HCT116 (cell line): ENCODE data around the gene ABCG1. TPM values are rescaled to one million over a fixed set of nuclear protein-coding genes. Genes with fewer than 3 reads are reported as not detected.

Source experiments
- ATAC-seq: fragments of 200-7000 bp; cut with Tn5 transposase; 2 replicates; pipeline ENCODE4 v1.9.1; 2020; ENCODE audit warnings: mild to moderate bottlenecking, moderate library complexity
- BruUV-seq: library from RNA; stranded (reverse); fragments of 400-500 nt; replicated peaks from 2 replicates; lab custom pipeline; 2021; lab: Mats Ljungman, UMichigan
- CTCF ChIA-PET: fragments of 300-600 bp; sonication (Branson Sonifier 250); formaldehyde crosslinking; loops from one replicate; lab custom pipeline; 2021; ENCODE audit warnings: antibody characterized with exemption; lab: Charles Lee
- POLR2A ChIA-PET: fragments of 300-600, 350-600 bp; sonication (Branson Sonifier 250); formaldehyde crosslinking; loops from one replicate; lab custom pipeline; 2021; ENCODE audit warnings: antibody characterized with exemption; lab: Charles Lee
- RAD21 ChIA-PET, 2 experiments: fragments of 300-600 bp; sonication (Branson Sonifier 250); formaldehyde crosslinking; loops; one replicate each; lab custom pipeline; 2023; ENCODE audit warnings: low total read pairs in 2 of 2; ENCODE audit not compliant: uncharacterized antibody in 2 of 2, unreplicated experiment in 2 of 2, low non-redundant PET in 1 of 2; lab: Charles Lee
- DNase-seq: peaks from one replicate; pipeline ENCODE4 v3.0.0-alpha.2; 2010; ENCODE audit warnings: low read depth, low spot score
- H2AFZ ChIP-seq: fragments of 200-600 bp; shearing (Covaris generic), sonication (generic); 2 replicates; pipeline ENCODE4 v1.6.1; 2017; ENCODE audit warnings: low read depth, mixed run types, mixed read lengths, antibody characterized with exemption, low read length; ENCODE audit not compliant: poor library complexity, severe bottlenecking
- H3K27ac ChIP-seq: 2 replicates; pipeline ENCODE4 v1.5.1; 2012; ENCODE audit warnings: low read depth, low read length
- H3K27me3 ChIP-seq: fragments of 200-600 bp; sonication (generic); 2 replicates; pipeline ENCODE4 v1.6.1; 2016; ENCODE audit warnings: mixed run types, low read length, mixed read lengths; ENCODE audit not compliant: insufficient read depth
- H3K36me3 ChIP-seq, 2 experiments: fragments of 200-500 bp in 1 of 2; fragments of 200-600 bp in 1 of 2; sonication (Bioruptor generic) in 1 of 2; sonication (generic) in 1 of 2; 2 replicates each; pipeline versions ENCODE4 v1.5.1 to v1.6.1; 2014 to 2016; ENCODE audit warnings: low read length in 2 of 2, inconsistent platforms in 1 of 2, mixed read lengths in 1 of 2, mixed run types in 1 of 2; ENCODE audit not compliant: insufficient read depth in 2 of 2, control insufficient read depth in 1 of 2
- H3K4me1 ChIP-seq, 2 experiments: fragments of 200-600 bp in 1 of 2; sonication (generic) in 1 of 2; 2 replicates each; pipeline versions ENCODE4 v1.5.1 to v1.6.1; 2012 to 2017; ENCODE audit warnings: low read length in 2 of 2, inconsistent platforms in 1 of 2, mild to moderate bottlenecking in 1 of 2, mixed read lengths in 1 of 2, mixed run types in 1 of 2, moderate library complexity in 1 of 2; ENCODE audit not compliant: insufficient read depth in 2 of 2, control insufficient read depth in 1 of 2
- H3K4me2 ChIP-seq: fragments of 200-600 bp; sonication (generic); 2 replicates; pipeline ENCODE4 v1.6.1; 2017; ENCODE audit warnings: mixed run types, low read length, mixed read lengths
- H3K4me3 ChIP-seq, 2 experiments: fragments of 200-600 bp in 1 of 2; sonication (generic) in 1 of 2; replicated peaks in 1 of 2; 2 replicates each; pipeline ENCODE4 v1.5.1; 2011 to 2016; ENCODE audit warnings: low read length in 2 of 2, control low read depth in 1 of 2, low read depth in 1 of 2, mild to moderate bottlenecking in 1 of 2, mixed read lengths in 1 of 2, mixed run types in 1 of 2
- H3K79me2 ChIP-seq: fragments of 200-600 bp; sonication (generic); 2 replicates; pipeline ENCODE4 v1.6.1; 2017; ENCODE audit warnings: mild to moderate bottlenecking, mixed run types, low read length, moderate library complexity, mixed read lengths; ENCODE audit not compliant: insufficient read depth
- H3K9ac ChIP-seq: fragments of 200-600 bp; sonication (generic); 2 replicates; pipeline ENCODE4 v1.6.1; 2016; ENCODE audit warnings: low read length, mixed read lengths
- H3K9me2 ChIP-seq: fragments of 200-600 bp; sonication (generic), shearing (Covaris generic); 2 replicates; pipeline ENCODE4 v1.6.1; 2017; ENCODE audit warnings: mixed run types, mild to moderate bottlenecking, moderate library complexity; ENCODE audit not compliant: insufficient read depth
- H3K9me3 ChIP-seq, 2 experiments: fragments of 200-500 bp in 1 of 2; fragments of 200-600 bp in 1 of 2; sonication (Bioruptor generic) in 1 of 2; sonication (generic) in 1 of 2; 2 replicates each; pipeline ENCODE4 v1.6.1; 2014 to 2017; ENCODE audit warnings: low read length in 2 of 2, mixed read lengths in 2 of 2, inconsistent platforms in 1 of 2, low read depth in 1 of 2, mild to moderate bottlenecking in 1 of 2, mixed run types in 1 of 2, moderate library complexity in 1 of 2; ENCODE audit not compliant: control insufficient read depth in 1 of 2, insufficient read depth in 1 of 2
- H4K20me1 ChIP-seq: fragments of 200-600 bp; sonication (generic), shearing (Covaris generic); 2 replicates; pipeline ENCODE4 v1.6.1; 2017; ENCODE audit warnings: mixed run types, mild to moderate bottlenecking, moderate library complexity; ENCODE audit not compliant: insufficient read depth
- CTCF ChIP-seq, 3 experiments: fragments of 200-600 bp in 1 of 3; sonication (generic) in 1 of 3; IDR thresholded peaks in 2 of 3; conservative IDR thresholded peaks in 1 of 3; 2 replicates each; pipeline ENCODE4 v1.5.1; 2012 to 2017; ENCODE audit warnings: low read depth in 2 of 3, low read length in 2 of 3, antibody characterized with exemption in 1 of 3, borderline replicate concordance in 1 of 3, control low read depth in 1 of 3, mild to moderate bottlenecking in 1 of 3, mixed read lengths in 1 of 3, mixed run types in 1 of 3, moderate library complexity in 1 of 3; ENCODE audit not compliant: insufficient read depth in 1 of 3
- EZH2 ChIP-seq: fragments of 200-600 bp; sonication (generic); IDR thresholded peaks from 2 replicates; pipeline ENCODE4 v1.6.1; 2017; ENCODE audit warnings: antibody characterized with exemption, mixed run types
- EZH2phosphoT487 ChIP-seq: fragments of 200-600 bp; IDR thresholded peaks from 2 replicates; pipeline ENCODE4 v1.6.1; 2018; ENCODE audit warnings: antibody characterized with exemption, borderline replicate concordance
- JUND ChIP-seq: IDR thresholded peaks from 2 replicates; pipeline ENCODE4 v1.6.1; 2012
- SIN3A ChIP-seq: IDR thresholded peaks from 2 replicates; pipeline ENCODE4 v1.6.1; 2012; ENCODE audit warnings: low read depth
- SRF ChIP-seq: IDR thresholded peaks from 2 replicates; pipeline ENCODE4 v1.6.1; 2012; ENCODE audit warnings: low read depth
- TCF7L2 ChIP-seq: IDR thresholded peaks from 2 replicates; pipeline ENCODE4 v1.7.0; 2011; ENCODE audit warnings: borderline replicate concordance, inconsistent platforms; ENCODE audit not compliant: insufficient read depth, insufficient read length; ENCODE audit errors: extremely low read depth
- YY1 ChIP-seq: IDR thresholded peaks from 2 replicates; pipeline ENCODE4 v1.6.1; 2011; ENCODE audit warnings: low read length, low read depth, moderate library complexity, mild to moderate bottlenecking; ENCODE audit not compliant: insufficient replicate concordance; ENCODE audit errors: extremely low read depth
- ZBTB33 ChIP-seq: IDR thresholded peaks from 2 replicates; pipeline ENCODE4 v1.6.1; 2011; ENCODE audit warnings: mild to moderate bottlenecking, low read length, moderate library complexity; ENCODE audit not compliant: insufficient replicate concordance; ENCODE audit errors: extremely low read depth
- ZFX ChIP-seq: fragments of 450-650 bp; IDR thresholded peaks from 2 replicates; pipeline ENCODE4 v1.6.1; 2017
- ZNF274 ChIP-seq: fragments of 200-500 bp; sonication (Bioruptor generic); IDR thresholded peaks from 2 replicates; pipeline ENCODE4 v1.6.1; 2014; ENCODE audit warnings: mild to moderate bottlenecking, low read depth, low read length, inconsistent platforms
- intact Hi-C: fragments of 100-400 bp; cut with micrococcal nuclease; formaldehyde crosslinking; loops from 2 replicates; pipeline ENCODE4 v1.10.0; 2022
- total RNA-seq: library from RNA; stranded (reverse); gene quantifications from one replicate; pipeline ENCODE4 v1.2.1, GENCODE V29; 2021; ENCODE audit not compliant: unreplicated experiment
- TF ChIP-seq, protein P1 (sequence below): IDR thresholded peaks from 2 replicates; pipeline ENCODE4 v1.6.1; 2012

Gene ABCG1
- total RNA-seq, 1 experiment from 2014 or later = 1.6 TPM

GRCh38 chr21:42324896-42325295, 106.0 kb downstream of the ABCG1 start:
- Histone ChIP-seq H3K9me3 (no peaks in the 10 kb centered on the region), H3K9ac (no peak overlapping the region), H3K9me2 (no peaks in the 10 kb centered on the region), H3K4me3 (no peak overlapping the region), H3K36me3 (no peaks in the 10 kb centered on the region), H3K4me1 (no peaks in the 10 kb centered on the region), H2AFZ (no peak overlapping the region), H3K27ac (no peak overlapping the region), H3K79me2 (no peaks in the 10 kb centered on the region), H3K27me3 (peaks cover 9% of the 10 kb centered on the region; the same call in 1 of the 2 replicates), H3K4me2 (no peak overlapping the region), H4K20me1 (no peaks in the 10 kb centered on the region)
- POLR2A ChIA-PET = interaction anchor here (1.5 kb wide), 1 partner anchor 11 kb away, joined by 4 read pairs; no protein-coding TSS in a partner anchor
- no TSS peak for BruUV-seq
- CTCF ChIA-PET = interaction anchor here (1.0 kb wide), 1 partner anchor 15 kb away, joined by 6 read pairs; no protein-coding TSS in a partner anchor
- TF ChIP-seq SRF (no peak), ZBTB33 (no peak), EZH2phosphoT487 (no peak), ZFX (no peak), JUND (no peak), TCF7L2 (no peak), CTCF (IDR thresholded peaks at IDR 0.05 in 2 of 3, conservative IDR thresholded peaks at IDR 0.05 in 1 of 3; ENCODE audit: borderline replicate concordance in 1 of 3, insufficient read depth in 1 of 3, low read depth in 2 of 3, low read length in 2 of 3) (no peak), ZNF274 (no peak), YY1 (no peak), EZH2 (no peak), SIN3A (no peak)
- TF ChIP-seq, protein P1, sequence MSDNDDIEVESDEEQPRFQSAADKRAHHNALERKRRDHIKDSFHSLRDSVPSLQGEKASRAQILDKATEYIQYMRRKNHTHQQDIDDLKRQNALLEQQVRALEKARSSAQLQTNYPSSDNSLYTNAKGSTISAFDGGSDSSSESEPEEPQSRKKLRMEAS = no peak
- intact Hi-C loops = no loop called here
- RAD21 ChIA-PET = no interaction called here
- DNase-seq (no peak), ATAC-seq (no peak)
